Ovary (tissue), 3 donors: Measurements from ENCODE around the gene PLPP1.

Experiments used
- EP300 ChIP-seq: sonication (generic); formaldehyde crosslinking; IDR thresholded peaks from one replicate; pipeline ENCODE4 v1.6.1; 2017; ENCODE audit warnings: antibody characterized with exemption
- POLR2A ChIP-seq: fragments of 450-650 bp; IDR thresholded peaks from one replicate; pipeline ENCODE4 v1.6.1; 2017; ENCODE audit warnings: antibody characterized with exemption, mild to moderate bottlenecking, moderate library complexity
- TF ChIP-seq, protein P1 (sequence below), 3 donors: fragments of 450-650 bp in 2 of 3; fragments of 200-600 bp in 1 of 3; IDR thresholded peaks; one replicate each; pipeline versions ENCODE4 v1.5.1 to v1.8.0; 2016 to 2022; ENCODE audit warnings: antibody characterized with exemption in 3 of 3, mild to moderate bottlenecking in 1 of 3
- donor health status: DM: no; HTN: no; CAD: no.

DNA sequence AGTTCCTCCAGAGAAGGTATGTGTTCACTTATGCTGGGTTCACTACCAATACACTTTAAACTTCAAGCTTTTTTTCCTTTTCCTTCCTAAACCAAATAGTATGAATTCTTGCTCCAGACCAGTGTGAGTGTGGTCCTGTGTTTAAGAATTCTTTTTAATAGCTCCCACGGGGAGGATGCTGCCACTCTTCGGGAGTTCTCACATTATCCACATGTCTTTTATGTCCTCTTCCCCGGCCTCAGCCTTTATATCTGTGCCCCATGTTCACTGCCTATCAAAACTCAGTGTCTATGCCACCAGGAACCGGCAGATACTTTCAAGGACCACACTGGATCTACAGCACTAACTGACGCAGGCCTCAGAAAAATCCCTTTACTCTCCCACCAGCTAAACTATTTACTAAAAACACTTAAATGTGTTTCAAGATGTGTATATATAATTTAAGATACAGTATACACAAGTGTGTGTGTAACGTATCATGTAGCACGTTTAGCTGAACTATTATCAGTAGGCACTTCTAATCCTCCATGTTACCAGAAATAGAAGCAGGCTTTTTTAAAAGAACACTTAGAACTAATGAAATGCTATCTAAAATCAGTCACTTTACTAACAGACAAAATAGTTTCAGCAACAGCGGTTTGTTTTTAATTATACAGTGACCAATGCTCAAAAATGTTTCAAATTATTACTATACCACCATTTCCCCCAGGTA, 88.0 kb downstream of the PLPP1 start:
- TF ChIP-seq, protein P1, sequence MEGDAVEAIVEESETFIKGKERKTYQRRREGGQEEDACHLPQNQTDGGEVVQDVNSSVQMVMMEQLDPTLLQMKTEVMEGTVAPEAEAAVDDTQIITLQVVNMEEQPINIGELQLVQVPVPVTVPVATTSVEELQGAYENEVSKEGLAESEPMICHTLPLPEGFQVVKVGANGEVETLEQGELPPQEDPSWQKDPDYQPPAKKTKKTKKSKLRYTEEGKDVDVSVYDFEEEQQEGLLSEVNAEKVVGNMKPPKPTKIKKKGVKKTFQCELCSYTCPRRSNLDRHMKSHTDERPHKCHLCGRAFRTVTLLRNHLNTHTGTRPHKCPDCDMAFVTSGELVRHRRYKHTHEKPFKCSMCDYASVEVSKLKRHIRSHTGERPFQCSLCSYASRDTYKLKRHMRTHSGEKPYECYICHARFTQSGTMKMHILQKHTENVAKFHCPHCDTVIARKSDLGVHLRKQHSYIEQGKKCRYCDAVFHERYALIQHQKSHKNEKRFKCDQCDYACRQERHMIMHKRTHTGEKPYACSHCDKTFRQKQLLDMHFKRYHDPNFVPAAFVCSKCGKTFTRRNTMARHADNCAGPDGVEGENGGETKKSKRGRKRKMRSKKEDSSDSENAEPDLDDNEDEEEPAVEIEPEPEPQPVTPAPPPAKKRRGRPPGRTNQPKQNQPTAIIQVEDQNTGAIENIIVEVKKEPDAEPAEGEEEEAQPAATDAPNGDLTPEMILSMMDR (IDR thresholded peaks at IDR 0.05), result no peak
- TF ChIP-seq EP300 (no peak), POLR2A (no peak)
